Calu3 (cell line): ENCODE measurements around the gene SLC5A10. TPM values are rescaled to one million over a fixed set of nuclear protein-coding genes. Genes with fewer than 3 reads are reported as not detected.

Experiments used
- BruUV-seq: library from RNA; stranded (reverse); fragments of 400-500 nt; replicated peaks from 2 replicates; lab custom pipeline; 2021; lab: Mats Ljungman, UMichigan
- CTCF ChIA-PET: fragments of 300-600 bp; sonication (Branson Sonifier 250); formaldehyde crosslinking; loops from one replicate; lab custom pipeline; 2022; ENCODE audit warnings: antibody characterized with exemption; lab: Charles Lee
- DNase-seq: peaks from one replicate; pipeline ENCODE4 v3.0.0; 2022
- H3K27ac Mint-ChIP-seq: one replicate; pipeline ENCODE4 v1.8.0; 2022; ENCODE audit warnings: mixed read lengths; ENCODE audit not compliant: unreplicated experiment
- H3K27me3 Mint-ChIP-seq: one replicate; pipeline ENCODE4 v1.8.0; 2022; ENCODE audit warnings: mixed read lengths; ENCODE audit not compliant: unreplicated experiment
- H3K36me3 Mint-ChIP-seq: one replicate; pipeline ENCODE4 v1.8.0; 2022; ENCODE audit warnings: mild to moderate bottlenecking, moderate library complexity, mixed read lengths; ENCODE audit not compliant: insufficient read depth, unreplicated experiment
- H3K4me1 Mint-ChIP-seq: one replicate; pipeline ENCODE4 v1.8.0; 2022; ENCODE audit warnings: mild to moderate bottlenecking, low read depth, mixed read lengths; ENCODE audit not compliant: unreplicated experiment
- H3K4me3 Mint-ChIP-seq: one replicate; pipeline ENCODE4 v1.8.0; 2022; ENCODE audit warnings: mild to moderate bottlenecking, low read depth, moderate library complexity, mixed read lengths; ENCODE audit not compliant: unreplicated experiment
- H3K9me3 Mint-ChIP-seq: one replicate; pipeline ENCODE4 v1.8.0; 2022; ENCODE audit warnings: low read depth, mixed read lengths; ENCODE audit not compliant: unreplicated experiment
- intact Hi-C: fragments of 100-400 bp; cut with micrococcal nuclease; formaldehyde crosslinking; loops from one replicate; pipeline ENCODE4 v1.10.0; 2022; ENCODE audit not compliant: unreplicated experiment
- total RNA-seq: library from RNA; stranded (reverse); gene quantifications from 2 replicates; pipeline ENCODE4 v1.2.3, GENCODE V29; 2022
- TF ChIP-seq, protein P1 (sequence below): fragments of 200-600 bp; IDR thresholded peaks from one replicate; pipeline ENCODE4 v1.8.0; 2022; ENCODE audit warnings: antibody characterized with exemption; ENCODE audit not compliant: unreplicated experiment

The SLC5A10 gene
- total RNA-seq, 1 experiment from 2014 or later: not detected

GRCh38 chr17:18984273-18985114 is 32.5 kb downstream of the SLC5A10 start:
- no peaks in the 10 kb centered on the region for H3K9me3 Mint-ChIP-seq
- no TSS peak for BruUV-seq
- peaks cover 22% of the 10 kb centered on the region for H3K36me3 Mint-ChIP-seq
- no peak for DNase-seq
- CTCF ChIA-PET: no interaction called here
- no peaks in the 10 kb centered on the region for H3K27me3 Mint-ChIP-seq
- peaks cover 19% of the 10 kb centered on the region for H3K4me1 Mint-ChIP-seq
- TF ChIP-seq, protein P1, sequence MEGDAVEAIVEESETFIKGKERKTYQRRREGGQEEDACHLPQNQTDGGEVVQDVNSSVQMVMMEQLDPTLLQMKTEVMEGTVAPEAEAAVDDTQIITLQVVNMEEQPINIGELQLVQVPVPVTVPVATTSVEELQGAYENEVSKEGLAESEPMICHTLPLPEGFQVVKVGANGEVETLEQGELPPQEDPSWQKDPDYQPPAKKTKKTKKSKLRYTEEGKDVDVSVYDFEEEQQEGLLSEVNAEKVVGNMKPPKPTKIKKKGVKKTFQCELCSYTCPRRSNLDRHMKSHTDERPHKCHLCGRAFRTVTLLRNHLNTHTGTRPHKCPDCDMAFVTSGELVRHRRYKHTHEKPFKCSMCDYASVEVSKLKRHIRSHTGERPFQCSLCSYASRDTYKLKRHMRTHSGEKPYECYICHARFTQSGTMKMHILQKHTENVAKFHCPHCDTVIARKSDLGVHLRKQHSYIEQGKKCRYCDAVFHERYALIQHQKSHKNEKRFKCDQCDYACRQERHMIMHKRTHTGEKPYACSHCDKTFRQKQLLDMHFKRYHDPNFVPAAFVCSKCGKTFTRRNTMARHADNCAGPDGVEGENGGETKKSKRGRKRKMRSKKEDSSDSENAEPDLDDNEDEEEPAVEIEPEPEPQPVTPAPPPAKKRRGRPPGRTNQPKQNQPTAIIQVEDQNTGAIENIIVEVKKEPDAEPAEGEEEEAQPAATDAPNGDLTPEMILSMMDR: no peak
- no peak overlapping the region for H3K27ac Mint-ChIP-seq
- intact Hi-C loops: no loop called here
- H3K4me3 Mint-ChIP-seq: no peak overlapping the region

GRCh38 chr17:18985475-18985874 is 33.5 kb downstream of the SLC5A10 start:
- intact Hi-C loops: no loop called here
- no peak for DNase-seq
- H3K27ac Mint-ChIP-seq: no peak overlapping the region
- peaks cover 18% of the 10 kb centered on the region for H3K36me3 Mint-ChIP-seq
- TF ChIP-seq, protein P1: no peak
- no peaks in the 10 kb centered on the region for H3K27me3 Mint-ChIP-seq
- no peaks in the 10 kb centered on the region for H3K9me3 Mint-ChIP-seq
- CTCF ChIA-PET: no interaction called here
- peaks cover 19% of the 10 kb centered on the region for H3K4me1 Mint-ChIP-seq
- no peak overlapping the region for H3K4me3 Mint-ChIP-seq
- no TSS peak for BruUV-seq

DNA sequence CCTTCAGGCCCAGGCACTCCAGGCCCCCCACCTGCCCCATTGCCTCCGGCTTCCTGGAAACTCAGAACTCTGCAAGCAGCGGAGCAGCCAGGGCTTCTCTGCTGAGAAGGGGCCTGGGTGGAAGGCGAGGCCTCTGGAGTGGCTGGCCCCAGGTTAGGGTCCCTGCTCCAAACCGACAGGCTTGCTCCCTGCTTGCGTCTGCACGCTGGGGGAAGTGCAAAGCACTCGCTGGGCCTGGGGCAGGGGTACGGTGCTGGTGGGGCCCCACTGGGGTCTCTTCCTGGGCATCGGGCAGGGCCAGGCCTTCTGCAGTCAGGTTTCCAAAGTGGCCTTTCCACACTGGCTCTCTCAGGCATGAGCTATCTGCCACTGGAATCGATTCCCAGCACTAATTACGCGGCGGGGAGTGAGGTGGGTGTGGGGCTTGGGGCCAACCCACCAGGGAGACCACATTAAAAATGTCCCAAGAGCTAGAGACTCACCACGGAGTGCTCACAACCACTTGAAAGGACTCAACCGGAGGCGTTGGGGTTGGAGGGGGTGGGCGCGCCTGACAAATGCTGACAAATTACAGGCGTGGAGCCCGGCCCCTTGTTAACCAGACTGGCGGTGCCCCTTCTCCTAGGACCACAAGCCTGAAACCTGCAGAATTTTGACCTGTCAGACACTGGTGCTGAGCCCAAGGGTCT is 34.7 kb downstream of the SLC5A10 start:
- TF ChIP-seq, protein P1: no peak
- peaks cover 19% of the 10 kb centered on the region for H3K4me1 Mint-ChIP-seq
- H3K27ac Mint-ChIP-seq: no peak overlapping the region
- H3K36me3 Mint-ChIP-seq: peaks cover 17% of the 10 kb centered on the region
- H3K4me3 Mint-ChIP-seq: no peak overlapping the region
- DNase-seq: no peak
- intact Hi-C loops: no loop called here
- no TSS peak for BruUV-seq
- CTCF ChIA-PET: no interaction called here
- H3K27me3 Mint-ChIP-seq: no peaks in the 10 kb centered on the region
- H3K9me3 Mint-ChIP-seq: no peaks in the 10 kb centered on the region

DNA sequence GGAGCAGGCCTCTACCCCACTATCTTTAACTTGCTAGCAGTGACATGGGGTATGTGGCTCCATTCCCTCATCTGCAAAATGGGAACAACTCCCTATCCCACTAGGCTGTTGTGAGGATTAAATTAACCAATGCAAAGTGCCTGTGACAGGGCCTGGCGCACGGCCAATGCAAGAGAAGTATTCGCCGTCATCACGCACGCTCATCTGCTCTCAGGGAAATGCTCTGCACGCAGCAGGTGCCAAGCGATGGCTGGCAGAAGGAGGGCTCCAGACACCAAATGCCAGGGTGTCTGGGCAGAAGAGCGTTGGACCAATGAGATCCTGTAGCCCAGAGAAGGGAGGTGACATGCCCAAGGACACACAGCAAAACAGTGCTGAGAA is 35.3 kb downstream of the SLC5A10 start:
- CTCF ChIA-PET: no interaction called here
- no TSS peak for BruUV-seq
- H3K4me1 Mint-ChIP-seq: peaks cover 14% of the 10 kb centered on the region
- no peak overlapping the region for H3K27ac Mint-ChIP-seq
- no peaks in the 10 kb centered on the region for H3K27me3 Mint-ChIP-seq
- H3K4me3 Mint-ChIP-seq: no peak overlapping the region
- H3K36me3 Mint-ChIP-seq: peaks cover 12% of the 10 kb centered on the region
- no peaks in the 10 kb centered on the region for H3K9me3 Mint-ChIP-seq
- no peak for DNase-seq
- intact Hi-C loops: no loop called here
- TF ChIP-seq, protein P1: no peak
